Right lobe of liver (tissue), 6 donors: ENCODE data around the gene MGAT4A. TPM values are rescaled to one million over a fixed set of nuclear protein-coding genes. Genes with fewer than 3 reads are reported as not detected.

Experiments used
- ATAC-seq, 4 donors: fragments of 200-7000 bp; cut with Tn5 transposase; one replicate each; pipeline ENCODE4 v1.9.1; 2020; ENCODE audit warnings: mild to moderate bottlenecking in 4 of 4, moderate library complexity in 4 of 4
- DNase-seq, 3 donors: peaks; one replicate each; pipeline ENCODE4 v3.0.0-alpha.2; 2020
- H3K27ac ChIP-seq, 3 donors: fragments of 200-600 bp; one replicate each; pipeline ENCODE4 v1.8.0; 2022
- H3K27me3 ChIP-seq, 2 donors: fragments of 200-600 bp; one replicate each; pipeline ENCODE4 v1.8.0; 2022
- H3K36me3 ChIP-seq, 4 donors: fragments of 200-600 bp; sonication (generic) in 1 of 4; one replicate each; pipeline versions ENCODE4 v1.5.1 to v1.8.0; 2017 to 2022; ENCODE audit warnings: control low read depth in 1 of 4
- H3K4me1 ChIP-seq, 4 donors: fragments of 200-600 bp; sonication (generic) in 1 of 4; one replicate each; pipeline versions ENCODE4 v1.5.1 to v1.8.0; 2017 to 2022; ENCODE audit warnings: control low read depth in 1 of 4
- H3K4me3 ChIP-seq, 3 donors: fragments of 200-600 bp; one replicate each; pipeline ENCODE4 v1.8.0; 2022
- H3K9me3 ChIP-seq, 4 donors: fragments of 200-600 bp; sonication (generic) in 1 of 4; one replicate each; pipeline versions ENCODE4 v1.5.1 to v1.8.0; 2017 to 2022; ENCODE audit warnings: control low read depth in 1 of 4
- POLR2A ChIP-seq: fragments of 450-650 bp; IDR thresholded peaks from one replicate; pipeline ENCODE4 v1.6.1; 2017; ENCODE audit warnings: antibody characterized with exemption, mild to moderate bottlenecking
- WGBS: methylation state at CpG from one replicate; pipeline ENCODE4 v1.1.6; 2018; ENCODE audit warnings: low coverage, low lambda C conversion rate; ENCODE audit not compliant: insufficient coverage; ENCODE audit errors: missing lambda C conversion rate; 5-methylcytosine and 5-hydroxymethylcytosine counted together
- intact Hi-C, 2 donors: fragments of 100-400 bp; cut with DNase I; formaldehyde crosslinking; loops; one replicate each; pipeline versions ENCODE4 v1.11.2 to v1.14.1; 2022
- total RNA-seq, 6 experiments: library from RNA; depleted of rRNA in 2 of 6; stranded (reverse); fragments of >200 nt in 2 of 6; fragmentation: NEBNext Ultra II Directional in 3 of 6; extraction: Animal tissue kit (Norgen Biotek cat#: 25700) in 3 of 6; gene quantifications; one replicate each; pipeline versions ENCODE4 v1.1.0 to v1.2.4, GENCODE V29; 2016 to 2023
- TF ChIP-seq, protein P1 (sequence below), 4 donors: fragments of 200-600 bp in 3 of 4; fragments of 450-650 bp in 1 of 4; IDR thresholded peaks; one replicate each; pipeline versions ENCODE4 v1.5.1 to v1.8.0; 2016 to 2022; ENCODE audit warnings: antibody characterized with exemption in 4 of 4, mild to moderate bottlenecking in 2 of 4
- donor health status: DM: no; HTN: yes; CAD: no.
- donor health status: DM: no; HTN: no; CAD: no.
- donor health status: DM: no; HTN: no; CAD: no.
- donor health status: DM: no; HTN: yes; CAD: no.
- donor health status: DM: no; HTN: yes; CAD: no.

Gene MGAT4A
- total RNA-seq, 6 experiments from 2014 or later = 7.8 to 16.0 (median 11.7) TPM

DNA sequence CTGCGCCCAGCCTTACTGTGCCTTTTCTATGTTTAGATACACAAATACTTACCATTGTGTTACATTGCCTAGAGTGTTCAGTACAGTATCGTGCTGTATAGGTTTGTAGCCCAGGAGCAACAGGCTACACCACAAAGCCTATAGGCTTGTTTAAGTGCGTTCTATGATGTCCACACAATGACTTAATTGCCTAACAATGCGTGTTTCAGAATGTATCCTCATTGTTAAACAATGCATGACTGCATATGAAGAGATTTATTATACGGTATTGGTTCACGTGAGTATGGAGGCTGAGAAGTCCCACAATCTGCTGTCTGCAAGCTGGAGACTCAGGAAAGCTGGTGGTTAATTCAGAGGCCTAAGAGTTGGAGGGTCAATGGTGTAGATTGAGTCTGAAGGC, 46.1 kb upstream of the MGAT4A start:
- no peak for ATAC-seq
- whole genome bisulfite sequencing = 88% methylated on average over 5 of the region's 6 CpGs
- Histone ChIP-seq H3K36me3 (no peaks in the 10 kb centered on the region), H3K27me3 (no peaks in the 10 kb centered on the region), H3K9me3 (no peaks in the 10 kb centered on the region), H3K4me3 (no peak overlapping the region), H3K27ac (no peak overlapping the region), H3K4me1 (no peaks in the 10 kb centered on the region)
- no peak for DNase-seq
- intact Hi-C loops = no loop called here
- TF ChIP-seq, protein P1, sequence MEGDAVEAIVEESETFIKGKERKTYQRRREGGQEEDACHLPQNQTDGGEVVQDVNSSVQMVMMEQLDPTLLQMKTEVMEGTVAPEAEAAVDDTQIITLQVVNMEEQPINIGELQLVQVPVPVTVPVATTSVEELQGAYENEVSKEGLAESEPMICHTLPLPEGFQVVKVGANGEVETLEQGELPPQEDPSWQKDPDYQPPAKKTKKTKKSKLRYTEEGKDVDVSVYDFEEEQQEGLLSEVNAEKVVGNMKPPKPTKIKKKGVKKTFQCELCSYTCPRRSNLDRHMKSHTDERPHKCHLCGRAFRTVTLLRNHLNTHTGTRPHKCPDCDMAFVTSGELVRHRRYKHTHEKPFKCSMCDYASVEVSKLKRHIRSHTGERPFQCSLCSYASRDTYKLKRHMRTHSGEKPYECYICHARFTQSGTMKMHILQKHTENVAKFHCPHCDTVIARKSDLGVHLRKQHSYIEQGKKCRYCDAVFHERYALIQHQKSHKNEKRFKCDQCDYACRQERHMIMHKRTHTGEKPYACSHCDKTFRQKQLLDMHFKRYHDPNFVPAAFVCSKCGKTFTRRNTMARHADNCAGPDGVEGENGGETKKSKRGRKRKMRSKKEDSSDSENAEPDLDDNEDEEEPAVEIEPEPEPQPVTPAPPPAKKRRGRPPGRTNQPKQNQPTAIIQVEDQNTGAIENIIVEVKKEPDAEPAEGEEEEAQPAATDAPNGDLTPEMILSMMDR (IDR thresholded peaks at IDR 0.05) = no peak
- TF ChIP-seq POLR2A = no peak

DNA sequence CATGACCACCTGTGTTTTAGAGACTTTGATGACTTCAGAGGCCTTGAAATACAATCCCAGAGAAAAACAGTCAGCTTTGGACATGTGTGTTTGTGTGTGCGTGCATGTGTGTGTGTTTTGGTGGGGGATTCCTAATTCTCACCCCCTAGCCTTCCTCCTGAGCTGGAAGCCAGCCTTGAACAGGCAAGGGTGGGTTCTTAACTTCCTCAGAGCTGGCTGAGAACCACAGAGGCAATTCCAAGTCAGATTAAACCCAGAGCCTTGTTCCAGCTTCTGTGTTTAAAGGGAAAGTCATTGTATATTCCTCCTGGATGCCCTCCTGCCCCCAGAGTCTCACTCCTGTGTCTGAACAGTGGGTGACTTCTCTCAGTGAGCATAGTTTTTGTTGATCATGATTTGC, 45.2 kb upstream of the MGAT4A start:
- Histone ChIP-seq H3K9me3 (no peaks in the 10 kb centered on the region), H3K27me3 (no peaks in the 10 kb centered on the region), H3K27ac (no peak overlapping the region), H3K4me1 (no peaks in the 10 kb centered on the region), H3K36me3 (no peaks in the 10 kb centered on the region), H3K4me3 (no peak overlapping the region)
- intact Hi-C loops = no loop called here
- no peak for DNase-seq
- WGBS = no CpG with 5 or more reads among the region's 1 CpG
- TF ChIP-seq, protein P1 (IDR thresholded peaks at IDR 0.05) = no peak
- TF ChIP-seq POLR2A = no peak
- ATAC-seq = no peak

- Histone ChIP-seq H3K4me1 (no peaks in the 10 kb centered on the region), H3K27me3 (no peaks in the 10 kb centered on the region), H3K9me3 (no peaks in the 10 kb centered on the region), H3K27ac (no peak overlapping the region), H3K4me3 (no peak overlapping the region), H3K36me3 (no peaks in the 10 kb centered on the region)
- intact Hi-C loops = no loop called here
- WGBS = 100% methylated on average over 2 of the region's 20 CpGs
- TF ChIP-seq, protein P1 (IDR thresholded peaks at IDR 0.05) = no peak
- no peak for TF ChIP-seq POLR2A
- no peak for ATAC-seq
- DNase-seq = no peak
These were observed 44.4 kb upstream of the MGAT4A start for GRCh38 chr2:98775146-98775986.

DNA sequence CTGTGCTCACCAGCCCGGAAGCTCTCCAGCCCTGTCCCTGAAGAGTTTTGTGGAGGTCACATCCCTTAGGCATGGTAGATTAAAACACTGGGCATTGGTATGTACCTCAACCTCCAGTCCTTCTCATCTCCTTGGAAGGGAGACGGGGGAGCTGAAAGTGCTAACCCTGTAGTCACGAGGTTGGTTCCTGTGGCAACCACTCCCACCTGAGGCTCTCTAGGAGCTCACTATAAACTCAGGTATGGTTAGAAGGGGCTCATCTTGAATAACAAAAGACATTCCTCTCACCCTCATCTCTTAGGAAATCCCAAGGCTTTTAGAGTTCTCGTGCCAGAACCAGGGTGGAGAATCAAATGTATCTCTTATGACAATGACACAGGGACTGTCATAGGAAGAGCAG, 43.0 kb upstream of the MGAT4A start:
- no peaks in the 10 kb centered on the region for H3K4me1 ChIP-seq
- WGBS = 95% methylated on average over 2 of the region's 4 CpGs
- no peaks in the 10 kb centered on the region for H3K27me3 ChIP-seq
- intact Hi-C loops = no loop called here
- no peaks in the 10 kb centered on the region for H3K36me3 ChIP-seq
- H3K4me3 ChIP-seq = no peak overlapping the region
- no peak overlapping the region for H3K27ac ChIP-seq
- no peak for ATAC-seq
- DNase-seq = no peak
- no peak for TF ChIP-seq POLR2A
- no peaks in the 10 kb centered on the region for H3K9me3 ChIP-seq

GRCh38 chr2:98773169-98773568, 42.2 kb upstream of the MGAT4A start:
- TF ChIP-seq, protein P1 (IDR thresholded peaks at IDR 0.05) = no peak
- no peak for TF ChIP-seq POLR2A
- Histone ChIP-seq H3K27me3 (no peaks in the 10 kb centered on the region), H3K27ac (no peak overlapping the region), H3K4me1 (no peaks in the 10 kb centered on the region), H3K4me3 (no peak overlapping the region), H3K36me3 (no peaks in the 10 kb centered on the region), H3K9me3 (no peaks in the 10 kb centered on the region)
- intact Hi-C loops = no loop called here
- DNase-seq (no peak), ATAC-seq (no peak)
- WGBS = 100% methylated on average over 1 of the region's 5 CpGs
